Measurements from ENCODE around the gene HSD17B8. TPM values are rescaled to one million over a fixed set of nuclear protein-coding genes. Genes with fewer than 3 reads are reported as not detected.

Gene HSD17B8
- total and polyA plus RNA-seq, 10 of the 15 experiments (the other 5 are each of a cell fraction or from before 2014, with no cell fraction given): 3.1 to 54.3 (median 26.5) TPM

- no peak for TF ChIP-seq CBX3 (IDR thresholded peaks at IDR 0.05; ENCODE audit: borderline replicate concordance, low read depth)
- TF ChIP-seq ATF3 (IDR thresholded peaks at IDR 0.05; ENCODE audit: borderline replicate concordance, extremely low read depth, low read depth, low read length): no peak
- TF ChIP-seq NFYA (IDR thresholded peaks at IDR 0.05; ENCODE audit: borderline replicate concordance, low read depth, low read length): no peak
- TF ChIP-seq E4F1 (IDR thresholded peaks at IDR 0.05; ENCODE audit: borderline replicate concordance, partially characterized antibody): no peak
- no peak for TF ChIP-seq CBFB (IDR thresholded peaks at IDR 0.05; ENCODE audit: low read depth)
- TF ChIP-seq RUNX3 (IDR thresholded peaks at IDR 0.05; ENCODE audit: low read length): no peak
- TF ChIP-seq SUPT20H (IDR thresholded peaks at IDR 0.05; ENCODE audit: borderline replicate concordance, control insufficient read depth, low read depth, low read length): no peak
- no peak for TF ChIP-seq SPI1 (IDR thresholded peaks at IDR 0.05; ENCODE audit: borderline replicate concordance, insufficient read depth, low read depth, low read length)
- no peak for TF ChIP-seq HSF1 (IDR thresholded peaks at IDR 0.05; ENCODE audit: low read depth, low read length)
- no peak for TF ChIP-seq RFX5 (IDR thresholded peaks at IDR 0.05; ENCODE audit: low read depth, low read length)
- TF ChIP-seq TCF7 (IDR thresholded peaks at IDR 0.05; ENCODE audit: borderline replicate concordance): no peak
- TF ChIP-seq PAX5 (IDR thresholded peaks at IDR 0.05; ENCODE audit: borderline replicate concordance, low read depth, low read length): no peak
- no peak for TF ChIP-seq KLF5 (IDR thresholded peaks at IDR 0.05; ENCODE audit: partially characterized antibody)
- no peak for TF ChIP-seq ZNF274 (IDR thresholded peaks at IDR 0.05; ENCODE audit: insufficient read depth, insufficient read length)
- no peak for TF ChIP-seq TCF3 (IDR thresholded peaks at IDR 0.05; ENCODE audit: borderline replicate concordance, insufficient read depth, low read depth, low read length)
- TF ChIP-seq FOXK2 (IDR thresholded peaks at IDR 0.05): no peak
- no peak for TF ChIP-seq SREBF1 (IDR thresholded peaks at IDR 0.05; ENCODE audit: low read length)
- no peak for TF ChIP-seq FOXM1 (IDR thresholded peaks at IDR 0.05; ENCODE audit: low read depth, low read length)
- TF ChIP-seq SRF (IDR thresholded peaks at IDR 0.05; ENCODE audit: low read depth in 2 of 2, low read length in 2 of 2): no peak
- no peak for TF ChIP-seq JUNB (IDR thresholded peaks at IDR 0.05)
- no peak for TF ChIP-seq POLR2AphosphoS2 (IDR thresholded peaks at IDR 0.05; ENCODE audit: low read depth, low read length)
- no peak for TF ChIP-seq CHD4 (IDR thresholded peaks at IDR 0.05)
- TF ChIP-seq NRF1 (conservative IDR thresholded peaks at IDR 0.05; ENCODE audit: low read depth, low read length): no peak
- TF ChIP-seq HDGF (IDR thresholded peaks at IDR 0.05): no peak
These were observed 42.8 kb upstream of the HSD17B8 start (continued) for GRCh38 chr6:33161354-33162331.
